Measurements from ENCODE around the gene SCUBE2. TPM values are rescaled to one million over a fixed set of nuclear protein-coding genes. Genes with fewer than 3 reads are reported as not detected.

SCUBE2 gene
- polyA plus RNA-seq, 1 of the 3 experiments (the other 2 are of a cell fraction) = 0.76 TPM

DNA sequence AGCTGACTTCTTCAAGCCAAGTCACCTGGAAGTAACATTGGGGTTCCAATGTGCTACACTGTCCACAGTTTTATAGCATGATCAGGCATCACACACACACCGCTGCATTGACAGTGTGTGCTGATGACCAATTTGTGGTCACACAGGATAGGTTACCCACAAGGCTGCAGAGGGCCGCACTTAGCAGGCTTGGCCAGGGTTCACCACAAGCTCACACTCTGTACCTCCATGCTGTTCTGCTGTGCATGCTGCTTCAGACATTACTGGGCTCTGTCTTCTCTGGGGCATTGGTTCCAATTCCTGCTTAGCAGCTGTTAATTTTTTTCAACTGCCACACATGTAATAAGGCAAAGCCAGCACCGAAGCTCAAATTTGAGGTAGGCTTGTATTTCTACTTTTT lies 76.6 kb downstream of the SCUBE2 start:
- WGBS (ENCODE audit: low lambda C conversion rate) = 100% methylated on average over 1 of the region's 3 CpGs
- no peaks in the 10 kb centered on the region; the same call in 1 of the 2 replicates for H3K9me3 ChIP-seq
- CTCF ChIA-PET = interaction anchor here (0.7 to 10.4 kb wide), 39 partner anchors 8 to 492 kb away, joined by 3 to 205 read pairs (median 6); partner anchors contain the start of gene SCUBE2

GRCh38 chr11:9013373-9013772 lies 78.0 kb downstream of the SCUBE2 start:
- no peak for DNase-seq
- CTCF ChIA-PET = interaction anchor here (0.6 to 10.4 kb wide), 7 partner anchors 7 to 493 kb away, joined by 3 to 205 read pairs (median 7); no protein-coding TSS in a partner anchor

More for the DNA sequence above, 76.6 kb downstream of the SCUBE2 start:
- no peak for TF ChIP-seq YY1 (IDR thresholded peaks at IDR 0.05; ENCODE audit: low read depth)
- no peak for TF ChIP-seq JUND (IDR thresholded peaks at IDR 0.05)
- no peak for TF ChIP-seq EZH2phosphoT487 (IDR thresholded peaks at IDR 0.05; ENCODE audit: borderline replicate concordance, low read depth)
- no peak for TF ChIP-seq CHD2 (IDR thresholded peaks at IDR 0.05; ENCODE audit: low read length, partially characterized antibody)
- TF ChIP-seq RCOR1 (IDR thresholded peaks at IDR 0.05; ENCODE audit: low read length) = no peak
- no peak for TF ChIP-seq GABPA (IDR thresholded peaks at IDR 0.05; ENCODE audit: low read depth)
- TF ChIP-seq TEAD4 (IDR thresholded peaks at IDR 0.05; ENCODE audit: borderline replicate concordance, insufficient read depth) = no peak
- TF ChIP-seq MEF2A (IDR thresholded peaks at IDR 0.05; ENCODE audit: borderline replicate concordance, low read depth) = no peak
- TF ChIP-seq NRF1 (IDR thresholded peaks at IDR 0.05; ENCODE audit: low read depth, low read length) = no peak
- Histone ChIP-seq H3K79me2 (ENCODE audit: insufficient read depth) (no peaks in the 10 kb centered on the region), H3K4me1 (ENCODE audit: control insufficient read depth in 1 of 2, insufficient read depth in 2 of 2, low read depth in 1 of 2, low read length in 1 of 2) (peaks cover 0 to 2% of the 10 kb centered on the region in 2 experiments; a peak in 2 of 4 replicates), H3K27me3 (ENCODE audit: insufficient read depth) (no peaks in the 10 kb centered on the region), H4K20me1 (ENCODE audit: insufficient read depth) (no peaks in the 10 kb centered on the region), H3K36me3 (replicated peaks in 1 of 2; ENCODE audit: control insufficient read depth in 1 of 2, insufficient read depth in 2 of 2, low read length in 1 of 2) (no peaks in the 10 kb centered on the region), H3K9me2 (no peaks in the 10 kb centered on the region), H3K4me2 (no peak overlapping the region), H3K27ac (ENCODE audit: low read depth in 2 of 2, low read length in 1 of 2) (no peak overlapping the region), H2AFZ (ENCODE audit: low read depth) (no peak overlapping the region), H3K4me3 (ENCODE audit: low read depth in 2 of 2, low read length in 1 of 2) (no peak overlapping the region), H3F3A (replicated peaks; ENCODE audit: insufficient read depth) (no peaks in the 10 kb centered on the region), H3K9ac (no peak overlapping the region)
- POLR2A ChIA-PET = interaction anchor here (1.6 kb wide), 1 partner anchor 123 kb away, joined by 7 read pairs; no protein-coding TSS in a partner anchor
- no peak for DNase-seq

More at GRCh38 chr11:9013373-9013772, 78.0 kb downstream of the SCUBE2 start:
- Histone ChIP-seq H3K36me3 (replicated peaks in 1 of 2; ENCODE audit: control insufficient read depth in 1 of 2, insufficient read depth in 2 of 2, low read length in 1 of 2) (no peaks in the 10 kb centered on the region), H3K9me3 (no peaks in the 10 kb centered on the region; the same call in 1 of the 2 replicates), H3K79me2 (ENCODE audit: insufficient read depth) (no peaks in the 10 kb centered on the region), H3K4me1 (ENCODE audit: control insufficient read depth in 1 of 2, insufficient read depth in 2 of 2, low read depth in 1 of 2, low read length in 1 of 2) (peaks cover 0 to 2% of the 10 kb centered on the region in 2 experiments; a peak in 2 of 4 replicates), H3K27me3 (ENCODE audit: insufficient read depth) (no peaks in the 10 kb centered on the region), H2AFZ (ENCODE audit: low read depth) (no peak overlapping the region), H3K27ac (ENCODE audit: low read depth in 2 of 2, low read length in 1 of 2) (no peak overlapping the region), H3F3A (replicated peaks; ENCODE audit: insufficient read depth) (no peaks in the 10 kb centered on the region), H3K4me3 (ENCODE audit: low read depth in 2 of 2, low read length in 1 of 2) (no peak overlapping the region), H3K9me2 (no peaks in the 10 kb centered on the region), H3K9ac (no peak overlapping the region), H3K4me2 (no peak overlapping the region), H4K20me1 (ENCODE audit: insufficient read depth) (no peaks in the 10 kb centered on the region)
- POLR2A ChIA-PET = no interaction called here
- TF ChIP-seq POLR2AphosphoS5 (IDR thresholded peaks at IDR 0.05; ENCODE audit: low read depth, low read length) (no peak), RXRA (IDR thresholded peaks at IDR 0.05; ENCODE audit: borderline replicate concordance, low read depth) (no peak), MAX (IDR thresholded peaks at IDR 0.05; ENCODE audit: low read depth) (no peak), REST (IDR thresholded peaks at IDR 0.05; ENCODE audit: low read depth, low read length) (no peak), ZBTB33 (IDR thresholded peaks at IDR 0.05; ENCODE audit: borderline replicate concordance, low read depth) (no peak), ELF1 (IDR thresholded peaks at IDR 0.05) (no peak), FOXM1 (IDR thresholded peaks at IDR 0.05; ENCODE audit: low read depth) (no peak), CTCF (IDR thresholded peaks at IDR 0.05) (no peak)
- TF ChIP-seq, protein P1, sequence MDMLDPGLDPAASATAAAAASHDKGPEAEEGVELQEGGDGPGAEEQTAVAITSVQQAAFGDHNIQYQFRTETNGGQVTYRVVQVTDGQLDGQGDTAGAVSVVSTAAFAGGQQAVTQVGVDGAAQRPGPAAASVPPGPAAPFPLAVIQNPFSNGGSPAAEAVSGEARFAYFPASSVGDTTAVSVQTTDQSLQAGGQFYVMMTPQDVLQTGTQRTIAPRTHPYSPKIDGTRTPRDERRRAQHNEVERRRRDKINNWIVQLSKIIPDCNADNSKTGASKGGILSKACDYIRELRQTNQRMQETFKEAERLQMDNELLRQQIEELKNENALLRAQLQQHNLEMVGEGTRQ (IDR thresholded peaks at IDR 0.05; ENCODE audit: borderline replicate concordance, low read depth, low read length) = no peak
- TF ChIP-seq, protein P2, sequence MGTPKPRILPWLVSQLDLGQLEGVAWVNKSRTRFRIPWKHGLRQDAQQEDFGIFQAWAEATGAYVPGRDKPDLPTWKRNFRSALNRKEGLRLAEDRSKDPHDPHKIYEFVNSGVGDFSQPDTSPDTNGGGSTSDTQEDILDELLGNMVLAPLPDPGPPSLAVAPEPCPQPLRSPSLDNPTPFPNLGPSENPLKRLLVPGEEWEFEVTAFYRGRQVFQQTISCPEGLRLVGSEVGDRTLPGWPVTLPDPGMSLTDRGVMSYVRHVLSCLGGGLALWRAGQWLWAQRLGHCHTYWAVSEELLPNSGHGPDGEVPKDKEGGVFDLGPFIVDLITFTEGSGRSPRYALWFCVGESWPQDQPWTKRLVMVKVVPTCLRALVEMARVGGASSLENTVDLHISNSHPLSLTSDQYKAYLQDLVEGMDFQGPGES (IDR thresholded peaks at IDR 0.05; ENCODE audit: low read depth, low read length) = no peak
- WGBS (ENCODE audit: low lambda C conversion rate) = 79% methylated on average over 4 of the region's 4 CpGs

Data from SK-N-SH (cell line).